DND-41 (cell line): ENCODE results near the gene TMIE.

ENCODE experiments used
- ATAC-seq: fragments of 200-7000 bp; cut with Tn5 transposase; 3 replicates; pipeline ENCODE4 v1.9.1; 2021; ENCODE audit warnings: low read depth; ENCODE audit not compliant: insufficient read depth
- DNase-seq: peaks from one replicate; pipeline ENCODE4 v3.0.0-alpha.2; 2020
- H2AFZ ChIP-seq: 2 replicates; pipeline ENCODE4 v1.6.0; 2012; ENCODE audit warnings: low read depth, low read length
- H3K27ac ChIP-seq: 2 replicates; pipeline ENCODE4 v1.5.1; 2012; ENCODE audit warnings: low read length, inconsistent platforms
- H3K27me3 ChIP-seq: fragments of 200-600 bp; sonication (generic); 2 replicates; pipeline ENCODE4 v1.6.0; 2012; ENCODE audit warnings: low read length, mild to moderate bottlenecking, inconsistent platforms; ENCODE audit not compliant: insufficient read depth, poor library complexity
- H3K36me3 ChIP-seq: 2 replicates; pipeline ENCODE4 v1.5.1; 2012; ENCODE audit warnings: low read length, inconsistent platforms; ENCODE audit not compliant: insufficient read depth
- H3K4me1 ChIP-seq: 2 replicates; pipeline ENCODE4 v1.5.1; 2012; ENCODE audit warnings: mild to moderate bottlenecking, low read length; ENCODE audit not compliant: insufficient read depth
- H3K4me2 ChIP-seq: 2 replicates; pipeline ENCODE4 v1.6.0; 2012; ENCODE audit warnings: mild to moderate bottlenecking, moderate library complexity, low read length, inconsistent platforms; ENCODE audit not compliant: insufficient read depth
- H3K4me3 ChIP-seq, 2 experiments: fragments of 200-600 bp in 1 of 2; shearing (Covaris generic) in 1 of 2; 2 replicates each; pipeline ENCODE4 v1.5.1; 2012 to 2016; ENCODE audit warnings: inconsistent platforms in 2 of 2, low read length in 2 of 2, mild to moderate bottlenecking in 2 of 2, low read depth in 1 of 2, moderate library complexity in 1 of 2
- H3K79me2 ChIP-seq: 2 replicates; pipeline ENCODE4 v1.6.0; 2012; ENCODE audit warnings: low read length, inconsistent platforms; ENCODE audit not compliant: insufficient read depth
- H3K9ac ChIP-seq: 2 replicates; pipeline ENCODE4 v1.6.0; 2012; ENCODE audit warnings: low read depth, mild to moderate bottlenecking, inconsistent platforms, low read length, moderate library complexity
- H3K9me3 ChIP-seq: 2 replicates; pipeline ENCODE4 v1.5.1; 2012; ENCODE audit warnings: low read length, moderate library complexity, mild to moderate bottlenecking, inconsistent platforms; ENCODE audit not compliant: insufficient read depth, severe bottlenecking
- H4K20me1 ChIP-seq: 2 replicates; pipeline ENCODE4 v1.6.0; 2012; ENCODE audit warnings: low read length; ENCODE audit not compliant: insufficient read depth
- EZH2 ChIP-seq: IDR thresholded peaks from 3 replicates; pipeline ENCODE4 v1.6.1; 2012; ENCODE audit warnings: borderline replicate concordance, low read depth, mild to moderate bottlenecking, moderate library complexity, low read length, inconsistent platforms; ENCODE audit not compliant: severe bottlenecking
- TF ChIP-seq, protein P1 (sequence below): IDR thresholded peaks from 2 replicates; pipeline ENCODE4 v1.5.1; 2012; ENCODE audit warnings: borderline replicate concordance, low read length, moderate library complexity, mild to moderate bottlenecking; ENCODE audit not compliant: poor library complexity, severe bottlenecking; ENCODE audit errors: extremely low read depth

Gene TMIE

GRCh38 chr3:46721009-46721408 lies 19.8 kb downstream of the TMIE start:
- TF ChIP-seq, protein P1, sequence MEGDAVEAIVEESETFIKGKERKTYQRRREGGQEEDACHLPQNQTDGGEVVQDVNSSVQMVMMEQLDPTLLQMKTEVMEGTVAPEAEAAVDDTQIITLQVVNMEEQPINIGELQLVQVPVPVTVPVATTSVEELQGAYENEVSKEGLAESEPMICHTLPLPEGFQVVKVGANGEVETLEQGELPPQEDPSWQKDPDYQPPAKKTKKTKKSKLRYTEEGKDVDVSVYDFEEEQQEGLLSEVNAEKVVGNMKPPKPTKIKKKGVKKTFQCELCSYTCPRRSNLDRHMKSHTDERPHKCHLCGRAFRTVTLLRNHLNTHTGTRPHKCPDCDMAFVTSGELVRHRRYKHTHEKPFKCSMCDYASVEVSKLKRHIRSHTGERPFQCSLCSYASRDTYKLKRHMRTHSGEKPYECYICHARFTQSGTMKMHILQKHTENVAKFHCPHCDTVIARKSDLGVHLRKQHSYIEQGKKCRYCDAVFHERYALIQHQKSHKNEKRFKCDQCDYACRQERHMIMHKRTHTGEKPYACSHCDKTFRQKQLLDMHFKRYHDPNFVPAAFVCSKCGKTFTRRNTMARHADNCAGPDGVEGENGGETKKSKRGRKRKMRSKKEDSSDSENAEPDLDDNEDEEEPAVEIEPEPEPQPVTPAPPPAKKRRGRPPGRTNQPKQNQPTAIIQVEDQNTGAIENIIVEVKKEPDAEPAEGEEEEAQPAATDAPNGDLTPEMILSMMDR, result no peak
- no peak for TF ChIP-seq EZH2
- Histone ChIP-seq H3K4me2 (no peak overlapping the region), H3K27ac (no peak overlapping the region), H3K36me3 (no peaks in the 10 kb centered on the region), H3K9me3 (no peaks in the 10 kb centered on the region), H2AFZ (no peak overlapping the region), H3K4me3 (no peak overlapping the region), H4K20me1 (no peaks in the 10 kb centered on the region), H3K9ac (no peak overlapping the region), H3K27me3 (no peaks in the 10 kb centered on the region), H3K4me1 (no peaks in the 10 kb centered on the region), H3K79me2 (no peaks in the 10 kb centered on the region)
- no peak for ATAC-seq
- no peak for DNase-seq

GRCh38 chr3:46722443-46722842 lies 21.3 kb downstream of the TMIE start:
- ATAC-seq, result no peak
- no peaks in the 10 kb centered on the region for H3K27me3 ChIP-seq
- H3K4me3 ChIP-seq, result no peak overlapping the region
- H2AFZ ChIP-seq, result no peak overlapping the region
- no peaks in the 10 kb centered on the region for H3K36me3 ChIP-seq
- TF ChIP-seq, protein P1, result no peak
- TF ChIP-seq EZH2, result no peak
- H3K4me2 ChIP-seq, result no peak overlapping the region
- no peak for DNase-seq
- no peaks in the 10 kb centered on the region for H3K9me3 ChIP-seq
- no peak overlapping the region for H3K27ac ChIP-seq
- H3K4me1 ChIP-seq, result no peaks in the 10 kb centered on the region
- H3K79me2 ChIP-seq, result no peaks in the 10 kb centered on the region
- no peaks in the 10 kb centered on the region for H4K20me1 ChIP-seq
- no peak overlapping the region for H3K9ac ChIP-seq

DNA sequence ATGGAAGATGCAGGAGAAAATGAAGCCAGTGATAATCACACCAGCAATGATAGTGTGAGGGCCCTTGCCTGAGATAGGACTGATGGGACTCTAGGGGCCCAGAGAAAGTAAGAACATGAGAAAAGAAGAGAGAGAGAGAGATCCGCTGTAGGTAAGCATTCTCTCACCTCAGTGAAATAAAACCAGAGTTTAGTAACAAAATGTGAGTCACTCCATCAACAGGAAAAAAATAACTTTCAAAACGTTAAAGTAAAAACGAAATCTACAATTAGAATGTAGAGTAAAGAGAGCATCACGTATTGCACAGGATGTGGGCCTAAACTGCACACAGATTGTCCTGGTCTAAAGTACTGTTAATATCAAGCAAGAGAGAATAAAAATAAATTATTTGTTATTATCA lies 23.2 kb downstream of the TMIE start:
- ATAC-seq (no peak), DNase-seq (no peak)
- Histone ChIP-seq H3K36me3 (no peaks in the 10 kb centered on the region), H3K4me3 (no peak overlapping the region), H4K20me1 (no peaks in the 10 kb centered on the region), H3K4me1 (no peaks in the 10 kb centered on the region), H3K4me2 (no peak overlapping the region), H2AFZ (no peak overlapping the region), H3K27me3 (peaks cover 5% of the 10 kb centered on the region), H3K9me3 (no peaks in the 10 kb centered on the region), H3K79me2 (no peaks in the 10 kb centered on the region), H3K9ac (no peak overlapping the region), H3K27ac (no peak overlapping the region)
- TF ChIP-seq, protein P1, result no peak
- no peak for TF ChIP-seq EZH2
